ENCODE results near the gene SCGB1D1.

Gene SCGB1D1

DNA sequence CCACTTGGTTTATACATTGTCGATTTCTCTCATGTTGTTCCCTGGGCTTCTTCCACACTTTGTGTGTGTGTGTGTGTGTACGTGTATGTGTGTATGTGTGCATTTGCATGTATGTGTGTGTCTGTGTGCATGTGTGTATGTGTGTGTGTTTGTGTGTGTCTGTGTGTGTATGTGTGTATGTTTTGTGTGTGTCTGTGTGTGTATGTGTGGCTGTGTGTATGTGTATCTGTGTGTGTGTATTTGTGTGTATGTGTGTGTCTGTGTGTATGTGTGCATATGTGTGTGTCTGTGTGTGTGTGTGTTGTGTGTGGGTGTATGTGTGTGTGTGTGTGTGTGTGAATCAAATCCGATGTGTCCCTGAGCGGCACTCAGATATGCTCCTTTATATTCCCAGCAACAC is 47.5 kb downstream of the SCGB1D1 start:
- no peak for DNase-seq

GRCh38 chr11:62238151-62238550 is 48.1 kb downstream of the SCGB1D1 start:
- no peak for DNase-seq

DNA sequence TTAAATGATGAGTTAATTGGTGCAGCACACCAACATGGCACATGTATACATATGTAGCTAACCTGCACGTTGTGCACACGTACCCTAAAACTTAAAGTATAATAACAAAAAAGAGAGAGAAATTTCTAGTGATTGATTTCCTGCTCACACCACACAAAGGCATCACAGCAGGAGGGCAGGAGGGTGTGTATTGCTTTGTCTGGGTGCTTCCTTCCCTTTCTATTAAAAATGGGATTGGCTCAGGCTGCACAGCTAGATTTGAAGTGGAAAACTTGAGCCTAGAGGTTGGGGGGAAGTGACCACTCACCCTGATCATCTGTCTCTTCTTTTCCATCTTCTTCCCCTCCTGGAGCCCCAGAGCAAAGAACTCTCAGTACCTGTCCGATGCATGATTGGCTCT is 51.1 kb downstream of the SCGB1D1 start:
- no peak for DNase-seq

- DNase-seq: no peak
Observed at GRCh38 chr11:62242021-62242420, 52.0 kb downstream of the SCGB1D1 start, which contains the start of gene SCGB1D2. TSS of gene SCGB1D2 (plus strand) at chr11:62242239. CDS start at chr11:62242308, 69 bp downstream.
